OCI-LY7 (cell line): Measurements from ENCODE around the gene ADORA2A. TPM values are rescaled to one million over a fixed set of nuclear protein-coding genes. Genes with fewer than 3 reads are reported as not detected.

ENCODE experiments used
- BruUV-seq: library from RNA; stranded (reverse); fragments of 400-500 nt; replicated peaks from 2 replicates; lab custom pipeline; 2021; lab: Mats Ljungman, UMichigan
- CTCF ChIA-PET: fragments of 300-600 bp; sonication (Branson Sonifier 250); formaldehyde crosslinking; loops from one replicate; lab custom pipeline; 2022; ENCODE audit warnings: antibody characterized with exemption; ENCODE audit not compliant: unreplicated experiment; lab: Charles Lee
- POLR2A ChIA-PET: fragments of 300-600 bp; sonication (Branson Sonifier 250); formaldehyde crosslinking; loops from one replicate; lab custom pipeline; 2022; ENCODE audit warnings: antibody characterized with exemption; lab: Charles Lee
- DNase-seq: peaks from one replicate; pipeline ENCODE4 v3.0.0-alpha.2; 2015; ENCODE audit warnings: low spot score
- H2AFZ ChIP-seq: fragments of 200-600 bp; sonication (generic), shearing (Covaris generic); 2 replicates; pipeline ENCODE4 v1.6.1; 2014; ENCODE audit warnings: mild to moderate bottlenecking, antibody characterized with exemption, low read length, moderate library complexity
- H3K27ac ChIP-seq: fragments of 200-600 bp; sonication (generic); 2 replicates; pipeline ENCODE4 v1.5.1; 2014; ENCODE audit warnings: mixed run types, low read depth, mild to moderate bottlenecking, moderate library complexity, low read length, inconsistent platforms; ENCODE audit not compliant: poor library complexity, severe bottlenecking
- H3K36me3 ChIP-seq: fragments of 200-600 bp; sonication (generic); 2 replicates; pipeline ENCODE4 v1.6.1; 2014; ENCODE audit warnings: mild to moderate bottlenecking, antibody characterized with exemption, low read length, moderate library complexity, mixed read lengths; ENCODE audit not compliant: insufficient read depth
- H3K4me1 ChIP-seq: fragments of 200-600 bp; sonication (generic); 2 replicates; pipeline ENCODE4 v1.5.1; 2014; ENCODE audit warnings: mild to moderate bottlenecking, low read length; ENCODE audit not compliant: insufficient read depth, poor library complexity, severe bottlenecking
- H3K4me2 ChIP-seq: fragments of 200-600 bp; sonication (generic); 2 replicates; pipeline ENCODE4 v1.6.1; 2014; ENCODE audit warnings: mild to moderate bottlenecking, low read length
- H3K4me3 ChIP-seq: fragments of 200-600 bp; sonication (generic); 2 replicates; pipeline ENCODE4 v1.5.1; 2014; ENCODE audit warnings: mild to moderate bottlenecking, low read depth, low read length; ENCODE audit not compliant: poor library complexity, severe bottlenecking
- H3K79me2 ChIP-seq: fragments of 200-600 bp; sonication (generic); 2 replicates; pipeline ENCODE4 v1.6.1; 2016; ENCODE audit warnings: low read depth, mild to moderate bottlenecking, low read length, moderate library complexity, mixed read lengths; ENCODE audit not compliant: insufficient read depth
- H3K9me2 ChIP-seq: fragments of 200-600 bp; sonication (generic); 2 replicates; pipeline ENCODE4 v1.6.1; 2016; ENCODE audit warnings: mild to moderate bottlenecking, low read length, mixed read lengths; ENCODE audit not compliant: insufficient read depth
- H3K9me3 ChIP-seq: fragments of 200-600 bp; sonication (generic); 2 replicates; pipeline ENCODE4 v1.6.1; 2014; ENCODE audit warnings: mild to moderate bottlenecking, mixed run types, low read length, mixed read lengths
- H4K20me1 ChIP-seq: fragments of 200-600 bp; sonication (generic); 2 replicates; pipeline ENCODE4 v1.6.1; 2014; ENCODE audit warnings: mild to moderate bottlenecking, antibody characterized with exemption, low read length, moderate library complexity, mixed read lengths; ENCODE audit not compliant: insufficient read depth
- CTCF ChIP-seq: fragments of 200-600 bp; sonication (generic); conservative IDR thresholded peaks from 2 replicates; pipeline ENCODE4 v1.5.1; 2014; ENCODE audit warnings: mild to moderate bottlenecking, antibody characterized with exemption, low read length, moderate library complexity, mixed read lengths
- EZH2phosphoT487 ChIP-seq: fragments of 200-600 bp; sonication (generic); IDR thresholded peaks from 2 replicates; pipeline ENCODE4 v1.6.1; 2018; ENCODE audit warnings: low read depth, borderline replicate concordance, mild to moderate bottlenecking, mixed run types, antibody characterized with exemption, low read length, moderate library complexity, mixed read lengths
- intact Hi-C: fragments of 100-400 bp; cut with micrococcal nuclease; formaldehyde crosslinking; loops from one replicate; pipeline ENCODE4 v1.10.0; 2022; ENCODE audit not compliant: unreplicated experiment
- total RNA-seq, 2 experiments: library from RNA; depleted of rRNA in 1 of 2; stranded (reverse); fragments of >200 nt in 1 of 2; shearing (Covaris generic) in 1 of 2; gene quantifications; 2 replicates each; pipeline ENCODE4 v1.2.3, GENCODE V29; 2014 to 2022

The ADORA2A gene
- total RNA-seq, 2 experiments from 2014 or later, result 35.0 to 35.7 TPM

GRCh38 chr22:24423519-24424000 lies 3.8 kb upstream of the ADORA2A start:
- H3K4me1 ChIP-seq, result peaks cover 40% of the 10 kb centered on the region
- no peaks in the 10 kb centered on the region for H3K9me3 ChIP-seq
- CTCF ChIA-PET, result interaction anchor here (0.6 kb wide), 1 partner anchor 12 kb away, joined by 3 read pairs; no protein-coding TSS in a partner anchor
- no TSS peak for BruUV-seq
- H3K9me2 ChIP-seq, result no peaks in the 10 kb centered on the region
- no peaks in the 10 kb centered on the region for H3K36me3 ChIP-seq
- intact Hi-C loops, result loop anchor here (5.0 kb wide), 1 partner anchor 96 kb away; no protein-coding TSS in a partner anchor
- TF ChIP-seq EZH2phosphoT487, result no peak
- TF ChIP-seq CTCF, result peak; percentile 78
- peaks cover 14% of the 10 kb centered on the region; the same call in 1 of the 2 replicates for H3K79me2 ChIP-seq
- peak overlapping the region; percentile 97 for H3K4me2 ChIP-seq
- H4K20me1 ChIP-seq, result no peaks in the 10 kb centered on the region
- H3K27ac ChIP-seq, result no peak overlapping the region
- peak overlapping the region; percentile 74 for H3K4me3 ChIP-seq
- POLR2A ChIA-PET, result no interaction called here
- no peak overlapping the region for H2AFZ ChIP-seq
- DNase-seq, result peak; percentile 74

GRCh38 chr22:24424001-24424900 lies 3.1 kb upstream of the ADORA2A start:
- intact Hi-C loops, result loop anchor here (5.0 kb wide), 1 partner anchor 97 kb away; no protein-coding TSS in a partner anchor
- Histone ChIP-seq H3K4me1 (peaks cover 47% of the 10 kb centered on the region), H3K36me3 (no peaks in the 10 kb centered on the region), H2AFZ (no peak overlapping the region; the same call in 1 of the 2 replicates), H3K9me2 (no peaks in the 10 kb centered on the region), H3K27ac (no peak overlapping the region), H3K4me2 (peak overlapping the region; percentile 97), H3K9me3 (no peaks in the 10 kb centered on the region), H3K79me2 (peaks cover 21% of the 10 kb centered on the region; the same call in 1 of the 2 replicates), H4K20me1 (no peaks in the 10 kb centered on the region), H3K4me3 (peak overlapping the region; percentile 74)
- DNase-seq, result peak; percentile 64
- ChIA-PET CTCF (interaction anchor here (0.6 kb wide), 1 partner anchor 11 kb away, joined by 3 read pairs; no protein-coding TSS in a partner anchor), POLR2A (no interaction called here)
- TF ChIP-seq EZH2phosphoT487 (no peak), CTCF (no peak; the same call in 1 of the 2 replicates)
- BruUV-seq, result no TSS peak
